SU-DHL-6 (cell line): ENCODE data around the gene ZNF609.

ENCODE experiments used
- H2AFZ ChIP-seq: fragments of 200-600 bp; sonication (generic); 2 replicates; pipeline ENCODE4 v1.6.1; 2014; ENCODE audit warnings: low read depth, mild to moderate bottlenecking, moderate library complexity, mixed read lengths, antibody characterized with exemption, low read length; ENCODE audit not compliant: severe bottlenecking
- H3F3A ChIP-seq: fragments of 200-600 bp; shearing (Covaris generic); 2 replicates; pipeline ENCODE4 v1.6.0; 2016; ENCODE audit warnings: antibody characterized with exemption, mild to moderate bottlenecking; ENCODE audit not compliant: insufficient read depth
- H3K27ac ChIP-seq: fragments of 200-600 bp; sonication (generic); 2 replicates; pipeline ENCODE4 v1.5.1; 2016; ENCODE audit warnings: low read depth, mild to moderate bottlenecking, low read length, moderate library complexity, mixed read lengths
- H3K27me3 ChIP-seq: fragments of 200-600 bp; sonication (generic), shearing (Covaris generic); 2 replicates; pipeline ENCODE4 v1.6.0; 2014; ENCODE audit warnings: mild to moderate bottlenecking, low read length
- H3K36me3 ChIP-seq: fragments of 200-600 bp; sonication (generic); 2 replicates; pipeline ENCODE4 v1.6.1; 2014; ENCODE audit warnings: mild to moderate bottlenecking, low read length, mixed read lengths
- H3K4me2 ChIP-seq: fragments of 300-600, 200-600 bp; shearing (Covaris generic), sonication (generic); 2 replicates; pipeline ENCODE4 v1.6.0; 2014; ENCODE audit warnings: low read length, low read depth, mild to moderate bottlenecking; ENCODE audit not compliant: poor library complexity, severe bottlenecking
- H3K4me3 ChIP-seq: fragments of 200-600 bp; sonication (generic); 2 replicates; pipeline ENCODE4 v1.5.1; 2014; ENCODE audit warnings: antibody characterized with exemption, low read length, mild to moderate bottlenecking, mixed read lengths; ENCODE audit not compliant: insufficient read depth, poor library complexity, severe bottlenecking
- H3K79me2 ChIP-seq: fragments of 200-600 bp; sonication (generic); 2 replicates; pipeline ENCODE4 v1.6.1; 2014; ENCODE audit warnings: mild to moderate bottlenecking, low read length, moderate library complexity; ENCODE audit not compliant: insufficient read depth
- H3K9ac ChIP-seq: fragments of 200-600 bp; sonication (generic); 2 replicates; pipeline ENCODE4 v1.7.0; 2014; ENCODE audit warnings: mild to moderate bottlenecking, low read length
- H3K9me2 ChIP-seq: fragments of 200-600 bp; sonication (generic); replicated peaks from 2 replicates; pipeline ENCODE4 v1.6.1; 2014; ENCODE audit warnings: low read length; ENCODE audit not compliant: insufficient read depth
- H3K9me3 ChIP-seq: fragments of 200-600 bp; sonication (generic); 2 replicates; pipeline ENCODE4 v1.6.1; 2014; ENCODE audit warnings: low read length, mixed read lengths; ENCODE audit not compliant: insufficient read depth
- H4K20me1 ChIP-seq: fragments of 200-600 bp; sonication (generic); 2 replicates; pipeline ENCODE4 v1.6.1; 2014; ENCODE audit warnings: low read depth, mild to moderate bottlenecking, antibody characterized with exemption, low read length, moderate library complexity, mixed read lengths
- EZH2phosphoT487 ChIP-seq: fragments of 200-600 bp; sonication (generic), shearing (Covaris generic); conservative IDR thresholded peaks from 2 replicates; pipeline ENCODE4 v1.6.1; 2018; ENCODE audit warnings: mild to moderate bottlenecking, antibody characterized with exemption, low read length, moderate library complexity, mixed read lengths
- TF ChIP-seq, protein P1 (sequence below): fragments of 200-600 bp; sonication (generic); IDR thresholded peaks from one replicate; pipeline ENCODE4 v1.5.1; 2017; ENCODE audit warnings: antibody characterized with exemption, mild to moderate bottlenecking, low read length, moderate library complexity; ENCODE audit not compliant: insufficient read depth, poor library complexity, severe bottlenecking

The ZNF609 gene

DNA sequence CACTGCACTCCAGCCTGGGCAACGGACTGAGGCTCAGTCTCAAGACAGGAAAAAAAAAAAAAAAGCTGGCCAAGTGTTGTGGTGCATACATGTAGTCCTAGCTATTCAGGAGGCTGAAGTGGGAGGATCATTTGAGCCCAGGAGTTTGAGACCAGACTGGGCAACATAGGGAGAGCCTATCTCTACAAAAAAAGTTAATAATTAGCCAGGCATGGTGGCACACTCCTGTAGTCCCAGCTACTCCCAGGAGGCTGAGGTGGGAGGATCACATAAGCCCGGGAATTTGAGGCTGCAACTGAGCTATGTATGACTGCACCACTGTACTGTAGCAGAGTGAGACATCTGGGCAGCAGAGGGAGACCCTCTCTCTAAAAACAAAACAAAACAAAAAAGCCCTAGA is 256.1 kb downstream of the ZNF609 start:
- Histone ChIP-seq H3K9me2 (no peaks in the 10 kb centered on the region), H3K36me3 (no peaks in the 10 kb centered on the region), H3K4me2 (no peak overlapping the region), H3K4me3 (no peak overlapping the region), H3K27me3 (no peaks in the 10 kb centered on the region), H3K79me2 (no peaks in the 10 kb centered on the region), H3K9me3 (no peaks in the 10 kb centered on the region), H3K9ac (no peak overlapping the region), H4K20me1 (no peaks in the 10 kb centered on the region), H2AFZ (no peak overlapping the region), H3K27ac (no peak overlapping the region), H3F3A (no peaks in the 10 kb centered on the region)
- TF ChIP-seq EZH2phosphoT487, result no peak
- TF ChIP-seq, protein P1, sequence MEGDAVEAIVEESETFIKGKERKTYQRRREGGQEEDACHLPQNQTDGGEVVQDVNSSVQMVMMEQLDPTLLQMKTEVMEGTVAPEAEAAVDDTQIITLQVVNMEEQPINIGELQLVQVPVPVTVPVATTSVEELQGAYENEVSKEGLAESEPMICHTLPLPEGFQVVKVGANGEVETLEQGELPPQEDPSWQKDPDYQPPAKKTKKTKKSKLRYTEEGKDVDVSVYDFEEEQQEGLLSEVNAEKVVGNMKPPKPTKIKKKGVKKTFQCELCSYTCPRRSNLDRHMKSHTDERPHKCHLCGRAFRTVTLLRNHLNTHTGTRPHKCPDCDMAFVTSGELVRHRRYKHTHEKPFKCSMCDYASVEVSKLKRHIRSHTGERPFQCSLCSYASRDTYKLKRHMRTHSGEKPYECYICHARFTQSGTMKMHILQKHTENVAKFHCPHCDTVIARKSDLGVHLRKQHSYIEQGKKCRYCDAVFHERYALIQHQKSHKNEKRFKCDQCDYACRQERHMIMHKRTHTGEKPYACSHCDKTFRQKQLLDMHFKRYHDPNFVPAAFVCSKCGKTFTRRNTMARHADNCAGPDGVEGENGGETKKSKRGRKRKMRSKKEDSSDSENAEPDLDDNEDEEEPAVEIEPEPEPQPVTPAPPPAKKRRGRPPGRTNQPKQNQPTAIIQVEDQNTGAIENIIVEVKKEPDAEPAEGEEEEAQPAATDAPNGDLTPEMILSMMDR, result no peak

GRCh38 chr15:64717130-64717529 is 256.8 kb downstream of the ZNF609 start:
- no peaks in the 10 kb centered on the region for H3K9me3 ChIP-seq
- no peaks in the 10 kb centered on the region for H3K9me2 ChIP-seq
- no peak overlapping the region for H2AFZ ChIP-seq
- TF ChIP-seq, protein P1, result no peak
- no peak for TF ChIP-seq EZH2phosphoT487
- no peak overlapping the region for H3K27ac ChIP-seq
- no peaks in the 10 kb centered on the region for H3K36me3 ChIP-seq
- H3K4me2 ChIP-seq, result no peak overlapping the region
- H4K20me1 ChIP-seq, result no peaks in the 10 kb centered on the region
- H3K4me3 ChIP-seq, result no peak overlapping the region
- H3K9ac ChIP-seq, result no peak overlapping the region
- no peaks in the 10 kb centered on the region for H3F3A ChIP-seq
- no peaks in the 10 kb centered on the region for H3K79me2 ChIP-seq
- H3K27me3 ChIP-seq, result no peaks in the 10 kb centered on the region

GRCh38 chr15:64717735-64718495 is 257.5 kb downstream of the ZNF609 start:
- Histone ChIP-seq H3K4me3 (no peak overlapping the region), H3K9ac (no peak overlapping the region), H3K9me2 (no peaks in the 10 kb centered on the region), H3F3A (no peaks in the 10 kb centered on the region), H3K27me3 (no peaks in the 10 kb centered on the region), H3K9me3 (no peaks in the 10 kb centered on the region), H2AFZ (no peak overlapping the region), H3K36me3 (no peaks in the 10 kb centered on the region), H3K79me2 (no peaks in the 10 kb centered on the region), H4K20me1 (no peaks in the 10 kb centered on the region), H3K4me2 (no peak overlapping the region), H3K27ac (no peak overlapping the region)
- TF ChIP-seq, protein P1, result no peak
- no peak for TF ChIP-seq EZH2phosphoT487
